ENCODE data around the gene ABCA13. TPM values are rescaled to one million over a fixed set of nuclear protein-coding genes. Genes with fewer than 3 reads are reported as not detected.

ABCA13 gene
- total RNA-seq, 1 experiment from 2014 or later = 1.7 TPM

GRCh38 chr7:48540746-48541145 is 369.5 kb downstream of the ABCA13 start:
- in situ Hi-C loops (cut with HindIII; ENCODE audit: low pct_unique_long_range_greater_than_20kb, low sequenced_read_pairs) = no loop called here
- no TSS peak for BruUV-seq (replicated peaks)
- POLR2A ChIA-PET = no interaction called here
- Histone ChIP-seq H3K9me3 (ENCODE audit: control insufficient read depth, insufficient read depth, low read depth, low read length) (peaks cover 12% of the 10 kb centered on the region; the same call in 1 of the 2 replicates), H3K27me3 (ENCODE audit: control insufficient read depth, insufficient read depth, low read length) (no peaks in the 10 kb centered on the region), H3K4me1 (ENCODE audit: control insufficient read depth, insufficient read depth, low read length) (no peaks in the 10 kb centered on the region), H3K36me3 (ENCODE audit: control insufficient read depth, insufficient read depth, low read length) (no peaks in the 10 kb centered on the region; the same call in 1 of the 2 replicates), H3K27ac (ENCODE audit: low read length) (no peak overlapping the region), H3K4me3 (ENCODE audit: low read depth in 2 of 2, low read length in 2 of 2) (no peak overlapping the region)
- CTCF ChIA-PET = no interaction called here
- intact Hi-C loops (cut with micrococcal nuclease; ENCODE audit: unreplicated experiment) = no loop called here
- DNase-seq (ENCODE audit: low read depth, low spot score) (no peak), ATAC-seq (no peak)
- TF ChIP-seq TCF7L2 (IDR thresholded peaks at IDR 0.05; ENCODE audit: low read depth, low read length) = no peak
- TF ChIP-seq SIN3A (IDR thresholded peaks at IDR 0.05; ENCODE audit: borderline replicate concordance, insufficient read depth, low read depth, low read length) = no peak
- TF ChIP-seq POLR2AphosphoS5 (IDR thresholded peaks at IDR 0.05; ENCODE audit: low read depth, low read length) = no peak
- TF ChIP-seq CTCF (IDR thresholded peaks at IDR 0.05) = no peak
- TF ChIP-seq, protein P1, sequence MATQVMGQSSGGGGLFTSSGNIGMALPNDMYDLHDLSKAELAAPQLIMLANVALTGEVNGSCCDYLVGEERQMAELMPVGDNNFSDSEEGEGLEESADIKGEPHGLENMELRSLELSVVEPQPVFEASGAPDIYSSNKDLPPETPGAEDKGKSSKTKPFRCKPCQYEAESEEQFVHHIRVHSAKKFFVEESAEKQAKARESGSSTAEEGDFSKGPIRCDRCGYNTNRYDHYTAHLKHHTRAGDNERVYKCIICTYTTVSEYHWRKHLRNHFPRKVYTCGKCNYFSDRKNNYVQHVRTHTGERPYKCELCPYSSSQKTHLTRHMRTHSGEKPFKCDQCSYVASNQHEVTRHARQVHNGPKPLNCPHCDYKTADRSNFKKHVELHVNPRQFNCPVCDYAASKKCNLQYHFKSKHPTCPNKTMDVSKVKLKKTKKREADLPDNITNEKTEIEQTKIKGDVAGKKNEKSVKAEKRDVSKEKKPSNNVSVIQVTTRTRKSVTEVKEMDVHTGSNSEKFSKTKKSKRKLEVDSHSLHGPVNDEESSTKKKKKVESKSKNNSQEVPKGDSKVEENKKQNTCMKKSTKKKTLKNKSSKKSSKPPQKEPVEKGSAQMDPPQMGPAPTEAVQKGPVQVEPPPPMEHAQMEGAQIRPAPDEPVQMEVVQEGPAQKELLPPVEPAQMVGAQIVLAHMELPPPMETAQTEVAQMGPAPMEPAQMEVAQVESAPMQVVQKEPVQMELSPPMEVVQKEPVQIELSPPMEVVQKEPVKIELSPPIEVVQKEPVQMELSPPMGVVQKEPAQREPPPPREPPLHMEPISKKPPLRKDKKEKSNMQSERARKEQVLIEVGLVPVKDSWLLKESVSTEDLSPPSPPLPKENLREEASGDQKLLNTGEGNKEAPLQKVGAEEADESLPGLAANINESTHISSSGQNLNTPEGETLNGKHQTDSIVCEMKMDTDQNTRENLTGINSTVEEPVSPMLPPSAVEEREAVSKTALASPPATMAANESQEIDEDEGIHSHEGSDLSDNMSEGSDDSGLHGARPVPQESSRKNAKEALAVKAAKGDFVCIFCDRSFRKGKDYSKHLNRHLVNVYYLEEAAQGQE (IDR thresholded peaks at IDR 0.05; ENCODE audit: insufficient read depth in 1 of 2, low read depth in 2 of 2, low read length in 1 of 2) = no peak

DNA sequence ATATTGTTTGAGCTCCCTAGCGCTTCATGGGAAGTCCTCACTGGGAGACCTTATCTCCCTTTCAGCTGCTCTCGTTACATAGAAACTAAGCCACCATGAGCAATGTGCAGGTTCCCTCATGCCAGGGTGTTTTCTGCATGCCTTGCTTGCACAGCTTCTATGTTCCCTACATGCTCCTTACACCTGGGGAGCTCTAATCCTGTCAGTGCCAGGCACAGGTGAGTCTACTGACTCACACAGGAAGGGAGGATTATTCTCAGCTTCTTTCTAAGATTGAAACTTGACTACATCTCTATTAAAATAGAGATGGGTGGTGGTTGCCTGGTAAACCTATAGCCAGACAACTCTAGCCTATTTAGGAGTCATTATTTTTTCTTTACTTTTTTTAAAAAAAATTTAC is 377.4 kb downstream of the ABCA13 start:
- H3K27me3 ChIP-seq (ENCODE audit: control insufficient read depth, insufficient read depth, low read length) = no peaks in the 10 kb centered on the region
- ATAC-seq (no peak), DNase-seq (ENCODE audit: low read depth, low spot score) (no peak)
- no peak overlapping the region for H3K27ac ChIP-seq (ENCODE audit: low read length)
- ChIA-PET CTCF (interaction anchor here (0.7 kb wide), 1 partner anchor 301 kb away, joined by 4 read pairs; no protein-coding TSS in a partner anchor), POLR2A (no interaction called here)
- in situ Hi-C loops (cut with HindIII; ENCODE audit: low pct_unique_long_range_greater_than_20kb, low sequenced_read_pairs) = no loop called here
- no peak for TF ChIP-seq POLR2AphosphoS5 (IDR thresholded peaks at IDR 0.05; ENCODE audit: low read depth, low read length)
- no peak for TF ChIP-seq TCF7L2 (IDR thresholded peaks at IDR 0.05; ENCODE audit: low read depth, low read length)
- TF ChIP-seq, protein P1 (IDR thresholded peaks at IDR 0.05; ENCODE audit: insufficient read depth in 1 of 2, low read depth in 2 of 2, low read length in 1 of 2) = no peak
- no peak for TF ChIP-seq CTCF (IDR thresholded peaks at IDR 0.05)
- TF ChIP-seq SIN3A (IDR thresholded peaks at IDR 0.05; ENCODE audit: borderline replicate concordance, insufficient read depth, low read depth, low read length) = no peak
- no peak overlapping the region for H3K4me3 ChIP-seq (ENCODE audit: low read depth in 2 of 2, low read length in 2 of 2)
- intact Hi-C loops (cut with micrococcal nuclease; ENCODE audit: unreplicated experiment) = no loop called here
- no TSS peak for BruUV-seq (replicated peaks)
- no peaks in the 10 kb centered on the region for H3K36me3 ChIP-seq (ENCODE audit: control insufficient read depth, insufficient read depth, low read length)
- no peaks in the 10 kb centered on the region for H3K9me3 ChIP-seq (ENCODE audit: control insufficient read depth, insufficient read depth, low read depth, low read length)
- no peaks in the 10 kb centered on the region for H3K4me1 ChIP-seq (ENCODE audit: control insufficient read depth, insufficient read depth, low read length)

All from Panc1 (cell line).